Measurements from ENCODE around the gene TMEM259. TPM values are rescaled to one million over a fixed set of nuclear protein-coding genes. Genes with fewer than 3 reads are reported as not detected.

TMEM259 gene
- total RNA-seq, 1 experiment from 2014 or later = 171 TPM

- Histone ChIP-seq H2BK5ac (ENCODE audit: insufficient read length, low read length) (no peak overlapping the region), H3K79me2 (ENCODE audit: insufficient read depth, low read length) (no peaks in the 10 kb centered on the region), H3K23me2 (ENCODE audit: insufficient read length, low read depth, low read length, poor library complexity, severe bottlenecking) (no peaks in the 10 kb centered on the region), H3K9ac (ENCODE audit: extremely low read depth, insufficient read length, low read length) (no peak overlapping the region), H2BK12ac (ENCODE audit: insufficient read length, low read depth, low read length) (no peak overlapping the region), H3K9me3 (ENCODE audit: control insufficient read depth, low read depth, low read length) (peaks cover 7% of the 10 kb centered on the region), H2BK15ac (ENCODE audit: low read depth, low read length) (no peak overlapping the region), H2BK120ac (ENCODE audit: low read depth, low read length, poor library complexity, severe bottlenecking) (no peak overlapping the region), H3K18ac (ENCODE audit: insufficient read length, low read depth, low read length) (no peak overlapping the region), H3K4me1 (ENCODE audit: insufficient read depth, low read length) (no peaks in the 10 kb centered on the region), H3K14ac (ENCODE audit: insufficient read depth, low read length) (no peak overlapping the region), H3K27me3 (ENCODE audit: insufficient read depth, low read length) (no peaks in the 10 kb centered on the region), H4K20me1 (ENCODE audit: control insufficient read depth, insufficient read depth, insufficient read length) (peaks cover 2% of the 10 kb centered on the region), H3K27ac (ENCODE audit: insufficient read length, low read depth, low read length) (no peak overlapping the region), H4K91ac (ENCODE audit: insufficient read length, low read depth, low read length) (no peak overlapping the region), H3K4me2 (ENCODE audit: insufficient read depth, insufficient read length, low read length) (no peak overlapping the region), H3K23ac (ENCODE audit: insufficient read length, low read depth, low read length) (no peak overlapping the region), H2AFZ (ENCODE audit: low read length) (no peak overlapping the region), H3K56ac (ENCODE audit: insufficient read length, low read depth, low read length) (no peak overlapping the region), H2BK20ac (ENCODE audit: low read depth, low read length, poor library complexity, severe bottlenecking) (no peak overlapping the region), H4K8ac (replicated peaks; ENCODE audit: insufficient read length, low read depth, low read length) (no peak overlapping the region), H2AK5ac (ENCODE audit: insufficient read length, low read length) (no peak overlapping the region), H4K5ac (ENCODE audit: insufficient read length, low read depth, low read length) (no peak overlapping the region), H3T11ph (ENCODE audit: low read length) (no peak overlapping the region), H3K4ac (ENCODE audit: low read depth, low read length) (no peak overlapping the region), H3K79me1 (ENCODE audit: insufficient read depth, low read depth, low read length, poor library complexity, severe bottlenecking) (no peaks in the 10 kb centered on the region)
- no CpG with 5 or more reads among the region's 37 CpGs for WGBS (ENCODE audit: extremely low coverage, insufficient read length, low lambda C conversion rate)
- no peak for TF ChIP-seq CTCF (conservative IDR thresholded peaks at IDR 0.05)
- Mint-ChIP-seq H3K27me3 (ENCODE audit: low read depth) (no peaks in the 10 kb centered on the region), H3K36me3 (ENCODE audit: insufficient read depth in 1 of 3, low read depth in 3 of 3) (peaks cover 19 to 25% (median 24%) of the 10 kb centered on the region in 3 experiments), H3K4me1 (peaks cover 0 to 17% of the 10 kb centered on the region in 2 experiments; a peak in 2 of 4 replicates), H3K9me3 (peaks cover 6 to 10% of the 10 kb centered on the region in 2 experiments), H3K27ac (no peak overlapping the region), H3K4me3 (no peak overlapping the region)
- no peak for DNase-seq
These were observed 46.2 kb downstream of the TMEM259 start for GRCh38 chr19:974564-975257.

All from H9 (cell line).